Measurements from ENCODE around the gene KDM6A.

DNA sequence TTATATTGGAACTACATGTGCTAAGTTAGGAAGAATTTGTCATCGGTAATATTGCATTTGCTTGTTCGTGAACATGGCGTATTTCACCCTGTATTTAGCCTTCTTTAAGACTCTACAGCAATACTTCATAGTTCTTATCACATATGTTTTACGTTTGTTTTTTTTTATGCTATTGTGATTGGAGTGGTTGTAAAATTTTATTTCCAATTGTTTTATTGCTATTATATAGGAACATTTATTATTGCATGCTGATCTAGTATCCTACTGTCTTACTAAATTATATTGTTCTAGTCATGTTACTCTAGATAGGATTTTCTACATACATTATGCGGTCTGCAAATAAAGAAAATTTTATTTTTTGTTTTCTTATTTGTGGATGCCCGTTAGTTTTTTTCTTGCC is 107.4 kb downstream of the KDM6A start:
- TF ChIP-seq, protein P1, sequence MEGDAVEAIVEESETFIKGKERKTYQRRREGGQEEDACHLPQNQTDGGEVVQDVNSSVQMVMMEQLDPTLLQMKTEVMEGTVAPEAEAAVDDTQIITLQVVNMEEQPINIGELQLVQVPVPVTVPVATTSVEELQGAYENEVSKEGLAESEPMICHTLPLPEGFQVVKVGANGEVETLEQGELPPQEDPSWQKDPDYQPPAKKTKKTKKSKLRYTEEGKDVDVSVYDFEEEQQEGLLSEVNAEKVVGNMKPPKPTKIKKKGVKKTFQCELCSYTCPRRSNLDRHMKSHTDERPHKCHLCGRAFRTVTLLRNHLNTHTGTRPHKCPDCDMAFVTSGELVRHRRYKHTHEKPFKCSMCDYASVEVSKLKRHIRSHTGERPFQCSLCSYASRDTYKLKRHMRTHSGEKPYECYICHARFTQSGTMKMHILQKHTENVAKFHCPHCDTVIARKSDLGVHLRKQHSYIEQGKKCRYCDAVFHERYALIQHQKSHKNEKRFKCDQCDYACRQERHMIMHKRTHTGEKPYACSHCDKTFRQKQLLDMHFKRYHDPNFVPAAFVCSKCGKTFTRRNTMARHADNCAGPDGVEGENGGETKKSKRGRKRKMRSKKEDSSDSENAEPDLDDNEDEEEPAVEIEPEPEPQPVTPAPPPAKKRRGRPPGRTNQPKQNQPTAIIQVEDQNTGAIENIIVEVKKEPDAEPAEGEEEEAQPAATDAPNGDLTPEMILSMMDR (IDR thresholded peaks at IDR 0.05) = no peak
- TF ChIP-seq POLR2A (IDR thresholded peaks at IDR 0.05) = no peak

Measured in right lobe of liver (tissue), 4 donors.